GM13977 (cell line): ENCODE data around the gene EMILIN3.

ENCODE experiments used
- DNase-seq: peaks from one replicate; pipeline ENCODE4 v3.0.0; 2012; ENCODE audit warnings: low spot score
- in situ Hi-C: fragments of 300-500 bp; cut with MboI; formaldehyde crosslinking; loops from one replicate; pipeline ENCODE4 v1.12.0; 2022; ENCODE audit warnings: low sequenced_read_pairs, low pct_unique_long_range_greater_than_20kb, mixed read lengths, inconsistent platforms; ENCODE audit not compliant: unreplicated experiment
- TF ChIP-seq, protein P1 (sequence below): IDR thresholded peaks from 2 replicates; pipeline ENCODE4 v1.5.1; 2012; ENCODE audit warnings: mild to moderate bottlenecking, control low read depth; ENCODE audit not compliant: insufficient read depth; ENCODE audit errors: extremely low read depth, missing control alignments

EMILIN3 gene

DNA sequence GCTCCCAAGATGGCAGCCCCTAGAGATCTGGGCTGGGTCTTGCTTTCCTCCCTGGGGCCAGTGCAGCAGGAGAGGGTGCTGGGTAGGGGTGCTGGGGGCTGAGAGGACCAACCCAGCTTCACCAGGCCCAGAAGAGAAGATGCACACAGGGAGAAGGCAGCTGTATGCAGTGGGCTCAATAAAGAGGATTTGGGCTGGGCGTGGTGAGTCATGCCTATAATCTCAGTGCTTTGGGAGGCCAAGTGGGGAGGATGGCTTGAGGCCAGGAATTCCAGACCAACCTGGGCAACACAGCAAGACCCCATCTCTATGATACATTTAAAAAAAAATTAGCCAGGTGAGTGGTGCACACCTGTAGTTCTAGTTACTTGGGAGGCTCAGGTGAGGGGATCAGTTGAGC, 25.7 kb upstream of the EMILIN3 start:
- no peak for DNase-seq
- in situ Hi-C loops, result no loop called here
- TF ChIP-seq, protein P1, sequence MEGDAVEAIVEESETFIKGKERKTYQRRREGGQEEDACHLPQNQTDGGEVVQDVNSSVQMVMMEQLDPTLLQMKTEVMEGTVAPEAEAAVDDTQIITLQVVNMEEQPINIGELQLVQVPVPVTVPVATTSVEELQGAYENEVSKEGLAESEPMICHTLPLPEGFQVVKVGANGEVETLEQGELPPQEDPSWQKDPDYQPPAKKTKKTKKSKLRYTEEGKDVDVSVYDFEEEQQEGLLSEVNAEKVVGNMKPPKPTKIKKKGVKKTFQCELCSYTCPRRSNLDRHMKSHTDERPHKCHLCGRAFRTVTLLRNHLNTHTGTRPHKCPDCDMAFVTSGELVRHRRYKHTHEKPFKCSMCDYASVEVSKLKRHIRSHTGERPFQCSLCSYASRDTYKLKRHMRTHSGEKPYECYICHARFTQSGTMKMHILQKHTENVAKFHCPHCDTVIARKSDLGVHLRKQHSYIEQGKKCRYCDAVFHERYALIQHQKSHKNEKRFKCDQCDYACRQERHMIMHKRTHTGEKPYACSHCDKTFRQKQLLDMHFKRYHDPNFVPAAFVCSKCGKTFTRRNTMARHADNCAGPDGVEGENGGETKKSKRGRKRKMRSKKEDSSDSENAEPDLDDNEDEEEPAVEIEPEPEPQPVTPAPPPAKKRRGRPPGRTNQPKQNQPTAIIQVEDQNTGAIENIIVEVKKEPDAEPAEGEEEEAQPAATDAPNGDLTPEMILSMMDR, result no peak

DNA sequence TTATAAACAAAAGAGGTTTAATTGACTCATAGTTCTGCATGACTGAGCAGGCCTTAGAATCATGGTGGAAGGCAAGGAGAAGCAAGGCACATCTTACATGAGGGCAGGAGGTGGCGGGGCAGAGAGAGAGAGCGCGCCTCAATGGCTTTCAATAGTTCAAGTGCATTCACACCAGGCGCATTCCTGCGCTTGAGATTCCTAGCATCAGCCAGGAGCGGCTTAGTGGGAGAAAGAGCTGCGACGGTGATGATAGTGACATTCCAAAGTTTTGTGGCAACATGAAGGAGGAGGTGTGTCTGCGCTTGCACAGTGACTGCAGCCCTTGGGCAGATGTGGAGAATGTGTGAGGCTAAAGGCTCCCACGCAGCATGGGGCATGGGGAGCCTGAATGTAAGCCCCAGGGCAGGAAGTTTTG, 25.0 kb upstream of the EMILIN3 start:
- TF ChIP-seq, protein P1, result no peak
- in situ Hi-C loops, result no loop called here
- no peak for DNase-seq

- in situ Hi-C loops, result no loop called here
- TF ChIP-seq, protein P1, result no peak
- DNase-seq, result no peak
Observed at GRCh38 chr20:41390889-41391288, 24.3 kb upstream of the EMILIN3 start.

- TF ChIP-seq, protein P1, result no peak
- no peak for DNase-seq
- in situ Hi-C loops, result no loop called here
Observed at GRCh38 chr20:41387444-41387851, 20.8 kb upstream of the EMILIN3 start.

DNA sequence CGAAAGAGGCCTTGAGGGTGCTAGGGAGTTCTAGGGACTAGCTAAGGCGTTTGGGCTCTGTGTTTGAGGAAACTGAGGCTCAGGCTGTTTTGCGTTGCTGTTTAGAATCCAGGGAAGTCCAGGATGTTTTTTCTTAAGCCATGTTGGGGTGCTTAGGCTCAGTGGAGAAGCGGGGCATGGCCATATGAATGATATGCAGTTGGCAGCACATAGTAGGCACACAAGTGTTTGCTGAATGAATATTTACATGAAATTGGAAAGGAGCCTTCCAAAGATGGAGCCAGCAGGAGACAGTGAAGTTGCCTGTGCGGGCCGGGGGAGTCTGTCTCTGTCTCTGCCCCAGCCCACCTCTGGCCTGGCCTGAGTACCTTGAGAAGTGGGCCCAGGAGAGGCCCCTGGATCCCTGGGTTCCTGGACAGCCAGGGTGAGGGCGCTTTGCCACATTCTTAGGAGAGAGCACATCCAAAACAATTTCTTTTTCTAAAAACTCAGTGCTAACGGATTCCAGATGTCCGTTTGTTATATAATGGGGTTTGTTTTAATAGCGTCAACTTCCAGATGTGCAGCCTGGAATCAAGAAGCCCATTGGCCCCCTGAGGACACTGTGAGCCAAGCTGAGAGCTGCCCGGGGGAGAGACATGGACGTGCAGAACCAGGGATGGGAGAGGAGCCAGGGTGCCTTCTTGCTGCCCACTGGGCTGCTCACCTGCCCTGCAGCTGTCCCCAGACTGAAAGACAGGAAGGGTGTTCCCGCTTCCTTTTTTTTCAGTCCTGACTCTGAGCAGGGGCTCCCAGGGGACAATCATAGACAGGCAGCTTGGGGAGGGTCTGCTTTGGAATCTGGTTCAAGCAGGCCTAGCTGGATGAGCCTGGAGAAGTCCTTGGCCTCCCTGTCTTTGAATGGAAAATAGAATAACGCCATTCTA, 20.1 kb upstream of the EMILIN3 start:
- TF ChIP-seq, protein P1, result no peak
- DNase-seq, result no peak
- in situ Hi-C loops, result no loop called here

GRCh38 chr20:41382791-41383305, 16.2 kb upstream of the EMILIN3 start:
- no peak for DNase-seq
- in situ Hi-C loops, result no loop called here
- TF ChIP-seq, protein P1, result no peak
